A549 (cell line): Measurements from ENCODE around the gene MT2A. TPM values are rescaled to one million over a fixed set of nuclear protein-coding genes. Genes with fewer than 3 reads are reported as not detected.

Experiments used
- ATAC-seq, 2 experiments: fragments of 200-7000 bp in 1 of 2; fragments of >200 bp in 1 of 2; cut with Nextera tagmentation in 1 of 2; cut with Tn5 transposase in 1 of 2; 3 replicates each; pipeline versions ENCODE4 v1.8.0 to v1.9.1; 2018 to 2020; ENCODE audit warnings: mild to moderate bottlenecking in 1 of 2, moderate library complexity in 1 of 2
- CTCF ChIA-PET: fragments of 300-600 bp; sonication (Branson Sonifier 250); formaldehyde crosslinking; extraction: SDS; loops from one replicate; lab custom pipeline; 2021; ENCODE audit warnings: antibody characterized with exemption, inconsistent platforms; lab: Yijun Ruan, JAX
- POLR2A ChIA-PET: fragments of 350-600 bp; formaldehyde crosslinking; extraction: SDS; loops from one replicate; lab custom pipeline; 2021; ENCODE audit warnings: antibody characterized with exemption, inconsistent platforms; lab: Yijun Ruan, JAX
- DNase-seq, 2 experiments: peaks; one replicate each; pipeline versions ENCODE4 v3.0.0 to v3.0.0-alpha.2; 2011 to 2016; ENCODE audit warnings: low read depth in 1 of 2, low spot score in 1 of 2
- FAIRE-seq: peaks from 2 replicates; lab custom pipeline; 2011; peaks lifted over from hg19 to GRCh38; lab: Jason Lieb, UNC
- H3K27ac ChIP-seq, 2 experiments: fragments of >200 bp; sonication (Bioruptor Twin); formaldehyde crosslinking; 3 replicates each; pipeline ENCODE4 v1.5.1; 2016 to 2017
- H3K4me1 ChIP-seq: fragments of >200 bp; sonication (Bioruptor Twin); formaldehyde crosslinking; 3 replicates; pipeline ENCODE4 v1.6.1; 2016
- H3K4me2 ChIP-seq: fragments of >200 bp; sonication (Bioruptor Twin); formaldehyde crosslinking; 3 replicates; pipeline ENCODE4 v1.6.1; 2016
- H3K4me3 ChIP-seq: fragments of >200 bp; sonication (Bioruptor Twin); formaldehyde crosslinking; 3 replicates; pipeline ENCODE4 v1.5.1; 2016
- H3K9me3 ChIP-seq: fragments of >200 bp; sonication (Bioruptor Twin); formaldehyde crosslinking; 3 replicates; pipeline ENCODE4 v1.6.1; 2016
- ATOH8 ChIP-seq: fragments of 250-450 bp; sonication (Bioruptor Pico); IDR thresholded peaks from 2 replicates; pipeline ENCODE4 v1.5.0; 2020; ENCODE audit warnings: low read depth, mild to moderate bottlenecking, moderate library complexity
- CBX2 ChIP-seq: fragments of 200-600 bp; sonication (generic); IDR thresholded peaks from 2 replicates; pipeline ENCODE4 v1.6.1; 2016; ENCODE audit warnings: low read depth, mild to moderate bottlenecking, borderline replicate concordance
- CEBPB ChIP-seq, 2 experiments: fragments of >200 bp in 1 of 2; sonication (Bioruptor Twin) in 1 of 2; formaldehyde crosslinking in 1 of 2; IDR thresholded peaks; 2 replicates each; pipeline ENCODE4 v1.6.1; 2012 to 2016
- CHD2 ChIP-seq: fragments of 150-350 bp; IDR thresholded peaks from 2 replicates; pipeline ENCODE4 v1.6.1; 2014; ENCODE audit warnings: low read length; ENCODE audit not compliant: partially characterized antibody
- EP300 ChIP-seq, 2 experiments: fragments of >200 bp; sonication (Bioruptor Twin); formaldehyde crosslinking; IDR thresholded peaks; 2 replicates in 1 of 2; 3 replicates in 1 of 2; pipeline ENCODE4 v1.6.1; 2016 to 2017
- GATA3 ChIP-seq: IDR thresholded peaks from 2 replicates; pipeline ENCODE4 v1.6.1; 2012; ENCODE audit warnings: borderline replicate concordance
- HDAC2 ChIP-seq: fragments of 200-600 bp; sonication (generic); IDR thresholded peaks from 2 replicates; pipeline ENCODE4 v1.6.1; 2016
- HEYL ChIP-seq: fragments of 250-450 bp; sonication (Bioruptor Pico); IDR thresholded peaks from 2 replicates; pipeline ENCODE4 v1.8.0; 2021; ENCODE audit warnings: mild to moderate bottlenecking, moderate library complexity
- HOXA7 ChIP-seq: fragments of 250-450 bp; sonication (Bioruptor Pico); IDR thresholded peaks from 2 replicates; pipeline ENCODE4 v1.5.0; 2020; ENCODE audit warnings: mild to moderate bottlenecking, moderate library complexity
- HOXB13 ChIP-seq: fragments of 250-450 bp; sonication (Bioruptor Pico); IDR thresholded peaks from 2 replicates; pipeline ENCODE4 v1.5.0; 2020; ENCODE audit warnings: low read depth, mild to moderate bottlenecking, moderate library complexity
- HOXB5 ChIP-seq: fragments of 250-450 bp; sonication (Bioruptor Pico); IDR thresholded peaks from 2 replicates; pipeline ENCODE4 v1.5.0; 2020; ENCODE audit warnings: mild to moderate bottlenecking, moderate library complexity
- JUN ChIP-seq, 2 experiments: fragments of >200 bp; sonication (Bioruptor Twin); formaldehyde crosslinking; IDR thresholded peaks; 2 replicates in 1 of 2; 3 replicates in 1 of 2; pipeline ENCODE4 v1.6.1; 2016 to 2017
- KDM1A ChIP-seq: fragments of 200-600 bp; sonication (generic); IDR thresholded peaks from 2 replicates; pipeline ENCODE4 v1.6.1; 2016; ENCODE audit warnings: low read depth, mild to moderate bottlenecking
- MAFK ChIP-seq: fragments of 450-650 bp; IDR thresholded peaks from 2 replicates; pipeline ENCODE4 v1.6.1; 2014; ENCODE audit not compliant: partially characterized antibody
- MAZ ChIP-seq: fragments of 150-350 bp; IDR thresholded peaks from 2 replicates; pipeline ENCODE4 v1.6.1; 2014; ENCODE audit warnings: antibody characterized with exemption, low read depth, low read length, borderline replicate concordance
- NR3C1 ChIP-seq: fragments of >200 bp; sonication (Bioruptor Twin); formaldehyde crosslinking; IDR thresholded peaks from 3 replicates; pipeline ENCODE4 v1.6.1; 2017
- POLR2AphosphoS2 ChIP-seq: conservative IDR thresholded peaks from 2 replicates; pipeline ENCODE4 v1.6.1; 2012; ENCODE audit warnings: low read length, improper control_type of control experiment, inconsistent platforms
- RAD21 ChIP-seq, 2 experiments: fragments of >200 bp in 1 of 2; sonication (Bioruptor Twin) in 1 of 2; formaldehyde crosslinking in 1 of 2; IDR thresholded peaks in 1 of 2; conservative IDR thresholded peaks in 1 of 2; 2 replicates in 1 of 2; 3 replicates in 1 of 2; pipeline ENCODE4 v1.6.1; 2012 to 2018; ENCODE audit warnings: inconsistent platforms in 1 of 2
- RARB ChIP-seq: fragments of 250-450 bp; sonication (Bioruptor Pico); IDR thresholded peaks from 2 replicates; pipeline ENCODE4 v1.8.0; 2021; ENCODE audit warnings: mild to moderate bottlenecking, moderate library complexity
- RCOR1 ChIP-seq: fragments of 150-350 bp; IDR thresholded peaks from 2 replicates; pipeline ENCODE4 v1.6.1; 2014; ENCODE audit warnings: antibody characterized with exemption, low read length, low read depth
- REST ChIP-seq: fragments of 200-600 bp; sonication (generic); IDR thresholded peaks from 2 replicates; pipeline ENCODE4 v1.6.1; 2016; ENCODE audit warnings: antibody characterized with exemption, mild to moderate bottlenecking, moderate library complexity
- RFX5 ChIP-seq: fragments of 450-650 bp; IDR thresholded peaks from 2 replicates; pipeline ENCODE4 v1.7.1; 2014; ENCODE audit warnings: antibody characterized with exemption, mild to moderate bottlenecking, moderate library complexity
- RNF2 ChIP-seq: fragments of 200-600 bp; sonication (generic); IDR thresholded peaks from 2 replicates; pipeline ENCODE4 v1.6.1; 2016; ENCODE audit warnings: low read depth, mild to moderate bottlenecking, antibody characterized with exemption, moderate library complexity, borderline replicate concordance
- SREBF2 ChIP-seq: fragments of 450-650 bp; IDR thresholded peaks from 2 replicates; pipeline ENCODE4 v1.6.1; 2014; ENCODE audit warnings: mild to moderate bottlenecking, moderate library complexity
- TP53 ChIP-seq: fragments of 250-450 bp; sonication (Bioruptor Pico); IDR thresholded peaks from 2 replicates; pipeline ENCODE4 v1.5.0; 2021; ENCODE audit warnings: mild to moderate bottlenecking, moderate library complexity
- ZC3H11A ChIP-seq: fragments of 450-650 bp; IDR thresholded peaks from 2 replicates; pipeline ENCODE4 v1.6.1; 2014; ENCODE audit warnings: antibody characterized with exemption, mild to moderate bottlenecking
- ZFP36 ChIP-seq: fragments of 450-650 bp; IDR thresholded peaks from 2 replicates; pipeline ENCODE4 v1.6.1; 2014; ENCODE audit warnings: borderline replicate concordance; ENCODE audit not compliant: partially characterized antibody
- ZNF302 ChIP-seq: fragments of 250-450 bp; sonication (Bioruptor Pico); IDR thresholded peaks from 2 replicates; pipeline ENCODE4 v1.9.0; 2021; ENCODE audit warnings: inconsistent platforms, mild to moderate bottlenecking, moderate library complexity
- WGBS: methylation state at CpG from one replicate; pipeline ENCODE4 v1.1.6; 2017; ENCODE audit errors: missing lambda C conversion rate; 5-methylcytosine and 5-hydroxymethylcytosine counted together
- polyA plus RNA-seq, 4 experiments: library from polyadenylated mRNA; depleted of rRNA in 3 of 4; stranded (reverse); fragments of >200 nt; fragmentation: RNase III in 1 of 4; extraction: RNeasy Plus Mini Kit Qiagen cat#74134 plus additional on column Dnase treatment in 1 of 4; gene quantifications; 2 replicates in 3 of 4; 3 replicates in 1 of 4; pipeline ENCODE4 v1.2.3, GENCODE V29; 2011 to 2017
- TF ChIP-seq, protein P1 (sequence below): IDR thresholded peaks from 2 replicates; pipeline ENCODE4 v1.6.1; 2012
- TF ChIP-seq, protein P2 (sequence below): IDR thresholded peaks from 2 replicates; pipeline ENCODE4 v1.6.1; 2012; ENCODE audit warnings: low read depth, borderline replicate concordance

The MT2A gene
- polyA plus RNA-seq, 2 of the 4 experiments (the other 2 are of a cell fraction) = 39.1 to 305 TPM

GRCh38 chr16:56610017-56610608, 1.7 kb downstream of the MT2A start (continued):
- TF ChIP-seq REST (no peak), HOXB5 (CRISPR knock-in tag) (no peak), ZC3H11A (no peak), MAZ (no peak), HDAC2 (no peak), MAFK (no peak), HOXA7 (CRISPR knock-in tag) (peak; percentile 85), ATOH8 (0 out of 2 replicates have a peak, but pooled peaks have one; percentile 19), CBX2 (no peak), GATA3 (no peak), POLR2AphosphoS2 (no peak), RCOR1 (no peak), CEBPB (IDR thresholded peaks at IDR 0.05) (no peak), SREBF2 (no peak), HOXB13 (CRISPR knock-in tag) (no peak), ZNF302 (no peak), RFX5 (no peak), EP300 (IDR thresholded peaks at IDR 0.05) (no peak), RAD21 (conservative IDR thresholded peaks at IDR 0.05 in 1 of 2, IDR thresholded peaks at IDR 0.05 in 1 of 2) (no peak), JUN (IDR thresholded peaks at IDR 0.05) (no peak; a peak in 1 of 5 replicates)
- TF ChIP-seq, protein P1, sequence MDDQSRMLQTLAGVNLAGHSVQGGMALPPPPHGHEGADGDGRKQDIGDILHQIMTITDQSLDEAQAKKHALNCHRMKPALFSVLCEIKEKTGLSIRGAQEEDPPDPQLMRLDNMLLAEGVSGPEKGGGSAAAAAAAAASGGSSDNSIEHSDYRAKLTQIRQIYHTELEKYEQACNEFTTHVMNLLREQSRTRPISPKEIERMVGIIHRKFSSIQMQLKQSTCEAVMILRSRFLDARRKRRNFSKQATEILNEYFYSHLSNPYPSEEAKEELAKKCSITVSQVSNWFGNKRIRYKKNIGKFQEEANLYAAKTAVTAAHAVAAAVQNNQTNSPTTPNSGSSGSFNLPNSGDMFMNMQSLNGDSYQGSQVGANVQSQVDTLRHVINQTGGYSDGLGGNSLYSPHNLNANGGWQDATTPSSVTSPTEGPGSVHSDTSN = no peak
- TF ChIP-seq, protein P2, sequence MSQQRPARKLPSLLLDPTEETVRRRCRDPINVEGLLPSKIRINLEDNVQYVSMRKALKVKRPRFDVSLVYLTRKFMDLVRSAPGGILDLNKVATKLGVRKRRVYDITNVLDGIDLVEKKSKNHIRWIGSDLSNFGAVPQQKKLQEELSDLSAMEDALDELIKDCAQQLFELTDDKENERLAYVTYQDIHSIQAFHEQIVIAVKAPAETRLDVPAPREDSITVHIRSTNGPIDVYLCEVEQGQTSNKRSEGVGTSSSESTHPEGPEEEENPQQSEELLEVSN = no peak

GRCh38 chr16:56610609-56611111, 2.3 kb downstream of the MT2A start:
- TF ChIP-seq RARB (CRISPR knock-in tag) (no peak), HEYL (no peak), TP53 (CRISPR knock-in tag) (no peak), KDM1A (peak; percentile 73; the same call in 1 of the 2 replicates), ATOH8 (no peak), RNF2 (no peak), CHD2 (no peak), MAFK (no peak), ZFP36 (peak; percentile 70), RFX5 (no peak), RCOR1 (no peak), MAZ (no peak), NR3C1 (no peak)
- no peak for ATAC-seq
- no peaks in the 10 kb centered on the region for H3K9me3 ChIP-seq
- peaks cover 70% of the 10 kb centered on the region for H3K4me1 ChIP-seq
- FAIRE-seq = no peak
- peak overlapping the region; percentile 93 to 96 for H3K27ac ChIP-seq
- no peak overlapping the region for H3K4me3 ChIP-seq
- 75% methylated on average over 2 of the region's 2 CpGs for WGBS
- ChIA-PET POLR2A (interaction anchor here (3.1 to 10.8 kb wide), 3 partner anchors 13 to 73 kb away, joined by 23 to 185 read pairs (median 33); partner anchors contain the start of gene MT1X), CTCF (interaction anchor here (0.6 to 19.7 kb wide), 11 partner anchors 10 to 184 kb away, joined by 3 to 340 read pairs (median 3); partner anchors contain the start of genes MT1A, MT1B, MT1E and MT1F)
- H3K4me2 ChIP-seq = peak overlapping the region; percentile 81
- DNase-seq = no peak
